WTC11 (cell line): ENCODE data around the gene DCTPP1. TPM values are rescaled to one million over a fixed set of nuclear protein-coding genes. Genes with fewer than 3 reads are reported as not detected.
A peak's percentile ranks its signal among the peaks of the same experiment; 100 is the strongest.

Experiments
- ATAC-seq: fragments of 200-7000 bp; cut with Tn5 transposase; 2 replicates; pipeline ENCODE4 v1.10.0; 2021; ENCODE audit warnings: mild to moderate bottlenecking, moderate library complexity
- CTCF ChIA-PET: fragments of 300-600 bp; sonication (Branson Sonifier 250); formaldehyde crosslinking; loops from one replicate; lab custom pipeline; 2021; ENCODE audit warnings: antibody characterized with exemption; lab: Charles Lee
- POLR2A ChIA-PET: fragments of 350-600 bp; sonication (Branson Sonifier 250); formaldehyde crosslinking; loops from one replicate; lab custom pipeline; 2021; ENCODE audit warnings: antibody characterized with exemption; lab: Charles Lee
- DNase-seq: peaks from one replicate; pipeline ENCODE4 v3.0.0; 2021; ENCODE audit warnings: low spot score
- H3K27ac Mint-ChIP-seq: 2 replicates; pipeline ENCODE4 v1.8.0; 2021; ENCODE audit warnings: mixed read lengths
- H3K27me3 Mint-ChIP-seq: 2 replicates; pipeline ENCODE4 v1.8.0; 2021; ENCODE audit warnings: low read depth, mild to moderate bottlenecking, moderate library complexity, mixed read lengths
- H3K36me3 Mint-ChIP-seq: 2 replicates; pipeline ENCODE4 v1.8.0; 2021; ENCODE audit warnings: mixed read lengths
- H3K4me1 Mint-ChIP-seq: 2 replicates; pipeline ENCODE4 v1.8.0; 2022; ENCODE audit warnings: mixed read lengths
- H3K4me3 Mint-ChIP-seq: 2 replicates; pipeline ENCODE4 v1.8.0; 2021; ENCODE audit warnings: mild to moderate bottlenecking, moderate library complexity, mixed read lengths
- H3K9me3 Mint-ChIP-seq: 2 replicates; pipeline ENCODE4 v1.8.0; 2021; ENCODE audit warnings: mixed read lengths
- AR ChIP-seq: fragments of 250-450 bp; sonication (Bioruptor Pico); IDR thresholded peaks from 2 replicates; pipeline ENCODE4 v1.9.0; 2021; ENCODE audit warnings: mild to moderate bottlenecking
- ATF6 ChIP-seq: sonication (generic); formaldehyde crosslinking; IDR thresholded peaks from 2 replicates; pipeline ENCODE4 v1.8.1; 2023; ENCODE audit warnings: mild to moderate bottlenecking, missing genetic modification reagents
- ERG ChIP-seq: fragments of 250-450 bp; sonication (Bioruptor Pico); IDR thresholded peaks from 2 replicates; pipeline ENCODE4 v1.8.0; 2021; ENCODE audit warnings: mild to moderate bottlenecking
- ETV6 ChIP-seq: sonication (generic); formaldehyde crosslinking; IDR thresholded peaks from 2 replicates; pipeline ENCODE4 v1.8.1; 2022; ENCODE audit warnings: mild to moderate bottlenecking, missing genetic modification reagents
- GABPB1 ChIP-seq: sonication (generic); formaldehyde crosslinking; IDR thresholded peaks from 2 replicates; pipeline ENCODE4 v1.8.1; 2023; ENCODE audit warnings: mild to moderate bottlenecking, missing genetic modification reagents
- GTF2I ChIP-seq: fragments of 250-450 bp; sonication (Bioruptor Pico); conservative IDR thresholded peaks from 2 replicates; pipeline ENCODE4 v1.4.0; 2021; ENCODE audit warnings: mild to moderate bottlenecking
- JAZF1 ChIP-seq: fragments of 250-450 bp; sonication (Bioruptor Pico); IDR thresholded peaks from 2 replicates; pipeline ENCODE4 v1.9.0; 2021; ENCODE audit warnings: moderate library complexity, mild to moderate bottlenecking, inconsistent platforms
- JUN ChIP-seq: sonication (generic); formaldehyde crosslinking; IDR thresholded peaks from 2 replicates; pipeline ENCODE4 v1.8.0; 2023; ENCODE audit warnings: mild to moderate bottlenecking, missing genetic modification reagents
- MYBL2 ChIP-seq: sonication (generic); formaldehyde crosslinking; IDR thresholded peaks from 2 replicates; pipeline ENCODE4 v1.8.1; 2023; ENCODE audit warnings: mild to moderate bottlenecking, moderate library complexity, missing genetic modification reagents
- NR1H2 ChIP-seq: sonication (generic); formaldehyde crosslinking; IDR thresholded peaks from 2 replicates; pipeline ENCODE4 v1.9.0; 2021; ENCODE audit warnings: mild to moderate bottlenecking, moderate library complexity, missing genetic modification reagents
- STAT6 ChIP-seq: sonication (generic); formaldehyde crosslinking; conservative IDR thresholded peaks from 2 replicates; pipeline ENCODE4 v1.8.1; 2023; ENCODE audit warnings: mild to moderate bottlenecking, low read depth, missing genetic modification reagents, moderate library complexity
- TEAD1 ChIP-seq: sonication (generic); formaldehyde crosslinking; IDR thresholded peaks from 2 replicates; pipeline ENCODE4 v1.8.0; 2022; ENCODE audit warnings: mild to moderate bottlenecking, missing genetic modification reagents
- ZBTB21 ChIP-seq: sonication (generic); formaldehyde crosslinking; IDR thresholded peaks from 2 replicates; pipeline ENCODE4 v1.8.1; 2023; ENCODE audit warnings: mild to moderate bottlenecking, missing genetic modification reagents, borderline replicate concordance
- ZBTB43 ChIP-seq: sonication (generic); formaldehyde crosslinking; IDR thresholded peaks from 2 replicates; pipeline ENCODE4 v1.8.1; 2023; ENCODE audit warnings: mild to moderate bottlenecking, missing genetic modification reagents
- ZNF317 ChIP-seq: sonication (generic); formaldehyde crosslinking; IDR thresholded peaks from 2 replicates; pipeline ENCODE4 v1.8.1; 2023; ENCODE audit warnings: low read depth, mild to moderate bottlenecking, moderate library complexity, missing genetic modification reagents, borderline replicate concordance
- ZNF396 ChIP-seq: fragments of 250-450 bp; sonication (Bioruptor Pico); IDR thresholded peaks from 2 replicates; pipeline ENCODE4 v1.8.0; 2021; ENCODE audit warnings: mild to moderate bottlenecking, moderate library complexity, borderline replicate concordance
- ZNF671 ChIP-seq: fragments of 250-450 bp; sonication (Bioruptor Pico); IDR thresholded peaks from 2 replicates; pipeline ENCODE4 v1.8.0; 2021; ENCODE audit warnings: mild to moderate bottlenecking
- ZSCAN18 ChIP-seq: fragments of 250-450 bp; sonication (Bioruptor Pico); IDR thresholded peaks from 2 replicates; pipeline ENCODE4 v2.1.2; 2022; ENCODE audit warnings: mild to moderate bottlenecking, moderate library complexity
- total RNA-seq: library from RNA; stranded (reverse); gene quantifications from 3 replicates; pipeline ENCODE4 v1.2.3, GENCODE V29; 2021

Gene DCTPP1
- total RNA-seq, 1 experiment from 2014 or later, result 70.5 TPM

DNA sequence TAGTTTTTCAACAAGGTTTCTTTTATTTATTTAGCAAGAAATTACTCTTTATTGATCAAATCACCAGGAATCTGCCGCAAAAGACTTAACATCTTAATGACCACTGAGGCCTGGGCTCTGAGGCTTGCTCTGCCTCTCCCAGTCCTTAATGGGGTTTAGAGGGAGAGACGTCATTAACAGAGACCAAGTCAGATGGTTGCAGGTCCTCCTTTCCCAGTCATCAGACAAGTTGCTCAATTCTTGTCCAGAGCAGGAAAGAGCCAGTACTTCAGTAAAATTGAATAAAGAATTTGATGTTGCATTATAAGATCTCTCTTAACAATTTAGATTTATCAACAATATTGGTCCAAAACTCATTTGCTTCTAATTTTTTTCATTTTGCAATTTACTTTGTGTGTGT lies 13.8 kb upstream of the DCTPP1 start:
- DNase-seq (no peak), ATAC-seq (no peak)
- H3K9me3 Mint-ChIP-seq, result peaks cover 16% of the 10 kb centered on the region
- CTCF ChIA-PET, result interaction anchor here (4.5 kb wide), 1 partner anchor 13 kb away, joined by 25 read pairs; the partner anchor contains the start of gene DCTPP1
- H3K27me3 Mint-ChIP-seq, result peaks cover 31% of the 10 kb centered on the region
- TF ChIP-seq MYBL2, result no peak
- TF ChIP-seq TEAD1 (CRISPR knock-in tag), result no peak
- no peak for TF ChIP-seq ATF6 (CRISPR knock-in tag)
- no peak for TF ChIP-seq ETV6 (CRISPR knock-in tag)
- no peak for TF ChIP-seq JAZF1 (CRISPR knock-in tag)
- TF ChIP-seq JUN (CRISPR knock-in tag), result no peak
- TF ChIP-seq AR (CRISPR knock-in tag), result no peak
- no peak for TF ChIP-seq NR1H2 (CRISPR knock-in tag)
- no peak for TF ChIP-seq ZNF396 (CRISPR knock-in tag)
- no peak for TF ChIP-seq ZNF671 (CRISPR knock-in tag)
- no peak for TF ChIP-seq GABPB1 (CRISPR knock-in tag)
- TF ChIP-seq ZBTB21 (CRISPR knock-in tag), result no peak
- TF ChIP-seq ZNF317 (CRISPR knock-in tag), result no peak
- H3K36me3 Mint-ChIP-seq, result peaks cover 19% of the 10 kb centered on the region
- POLR2A ChIA-PET, result no interaction called here
- H3K27ac Mint-ChIP-seq, result no peak overlapping the region
- H3K4me1 Mint-ChIP-seq, result peaks cover 22% of the 10 kb centered on the region
- H3K4me3 Mint-ChIP-seq, result peak overlapping the region; percentile 9

GRCh38 chr16:30439720-30440348 lies 10.0 kb upstream of the DCTPP1 start:
- no peak for ATAC-seq
- Mint-ChIP-seq H3K4me1 (peaks cover 18% of the 10 kb centered on the region), H3K27ac (no peak overlapping the region), H3K27me3 (peaks cover 20% of the 10 kb centered on the region), H3K36me3 (peaks cover 13% of the 10 kb centered on the region), H3K4me3 (no peak overlapping the region), H3K9me3 (peaks cover 9% of the 10 kb centered on the region)
- POLR2A ChIA-PET, result no interaction called here
- TF ChIP-seq ZBTB43 (CRISPR knock-in tag) (no peak), STAT6 (CRISPR knock-in tag) (no peak), ZSCAN18 (CRISPR knock-in tag) (no peak), GTF2I (CRISPR knock-in tag) (no peak), ERG (CRISPR knock-in tag) (no peak)
- DNase-seq, result no peak
- CTCF ChIA-PET, result interaction anchor here (2.8 kb wide), 1 partner anchor 10 kb away, joined by 18 read pairs; the partner anchor contains the start of gene DCTPP1
